ENCODE measurements around the gene AAMP. TPM values are rescaled to one million over a fixed set of nuclear protein-coding genes. Genes with fewer than 3 reads are reported as not detected.

The AAMP gene
- total and polyA plus RNA-seq, 4 donors = 63.6 to 116 (median 74.6) TPM

GRCh38 chr2:218257390-218257981 lies 12.5 kb downstream of the AAMP start:
- Histone ChIP-seq H3K27me3 (ENCODE audit: control insufficient read depth in 4 of 4, insufficient read depth in 4 of 4, low read length in 3 of 4) (no peaks in the 10 kb centered on the region), H3K36me3 (ENCODE audit: control insufficient read depth in 4 of 4, insufficient read depth in 3 of 4, low read depth in 1 of 4, low read length in 3 of 4) (peaks cover 3 to 34% (median 29%) of the 10 kb centered on the region in 4 donors), H3K4me1 (ENCODE audit: control insufficient read depth in 4 of 4, insufficient read depth in 4 of 4, low read length in 3 of 4) (peaks cover 0 to 5% (median 0%) of the 10 kb centered on the region in 4 donors), H3K9ac (ENCODE audit: low read depth in 1 of 2, low read length in 2 of 2) (no peak overlapping the region), H3K27ac (ENCODE audit: low read depth in 1 of 2, low read length in 2 of 2) (peak overlapping the region in 1 of 2 donors; percentile 4), H3K4me3 (ENCODE audit: low read depth in 1 of 3, low read length in 3 of 3) (no peak overlapping the region), H3K9me3 (ENCODE audit: control insufficient read depth in 4 of 4, low read length in 3 of 4) (no peaks in the 10 kb centered on the region)
- 61% methylated on average over 8 of the region's 8 CpGs for WGBS
- TF ChIP-seq FOXA2 (IDR thresholded peaks at IDR 0.05) (no peak), RXRA (IDR thresholded peaks at IDR 0.05) (no peak), ATF3 (IDR thresholded peaks at IDR 0.05) (no peak), CTCF (IDR thresholded peaks at IDR 0.05; ENCODE audit: low read depth, low read length, missing input control) (peak; percentile 34), FOXA1 (IDR thresholded peaks at IDR 0.05) (no peak), HNF4A (conservative IDR thresholded peaks at IDR 0.05) (no peak), ZBTB33 (IDR thresholded peaks at IDR 0.05) (no peak), REST (IDR thresholded peaks at IDR 0.05) (no peak), EGR1 (IDR thresholded peaks at IDR 0.05; ENCODE audit: low read depth in 2 of 2) (no peak), RAD21 (IDR thresholded peaks at IDR 0.05) (peak in 1 of 2 donors; percentile 48)
- peak; percentile 71 for DNase-seq (ENCODE audit: low spot score)

- peaks cover 0 to 4% (median 0%) of the 10 kb centered on the region in 4 donors for H3K4me1 ChIP-seq (ENCODE audit: control insufficient read depth in 4 of 4, insufficient read depth in 4 of 4, low read length in 3 of 4)
- peak overlapping the region in 1 of 2 donors; percentile 4 for H3K27ac ChIP-seq (ENCODE audit: low read depth in 1 of 2, low read length in 2 of 2)
- H3K9ac ChIP-seq (ENCODE audit: low read depth in 1 of 2, low read length in 2 of 2) = no peak overlapping the region
- DNase-seq (ENCODE audit: low spot score) = no peak
- no peaks in the 10 kb centered on the region for H3K27me3 ChIP-seq (ENCODE audit: control insufficient read depth in 4 of 4, insufficient read depth in 4 of 4, low read length in 3 of 4)
- H3K36me3 ChIP-seq (ENCODE audit: control insufficient read depth in 4 of 4, insufficient read depth in 3 of 4, low read depth in 1 of 4, low read length in 3 of 4) = peaks cover 3 to 40% (median 34%) of the 10 kb centered on the region in 4 donors
- no peaks in the 10 kb centered on the region for H3K9me3 ChIP-seq (ENCODE audit: control insufficient read depth in 4 of 4, low read length in 3 of 4)
- 96% methylated on average over 13 of the region's 13 CpGs for WGBS
- H3K4me3 ChIP-seq (ENCODE audit: low read depth in 1 of 3, low read length in 3 of 3) = no peak overlapping the region
- TF ChIP-seq ATF3 (IDR thresholded peaks at IDR 0.05) (no peak), SP1 (IDR thresholded peaks at IDR 0.05) (no peak), GABPA (IDR thresholded peaks at IDR 0.05 in 1 of 2, conservative IDR thresholded peaks at IDR 0.05 in 1 of 2) (no peak), REST (IDR thresholded peaks at IDR 0.05) (no peak), NR2F2 (IDR thresholded peaks at IDR 0.05) (no peak), TAF1 (conservative IDR thresholded peaks at IDR 0.05) (no peak), HNF4A (conservative IDR thresholded peaks at IDR 0.05) (no peak), CTCF (IDR thresholded peaks at IDR 0.05; ENCODE audit: low read depth, low read length, missing input control) (no peak), FOXA2 (IDR thresholded peaks at IDR 0.05) (no peak), RAD21 (IDR thresholded peaks at IDR 0.05) (no peak)
These were observed 13.2 kb downstream of the AAMP start for GRCh38 chr2:218256612-218257350.
